ENCODE data around the gene SWI5.

DNA sequence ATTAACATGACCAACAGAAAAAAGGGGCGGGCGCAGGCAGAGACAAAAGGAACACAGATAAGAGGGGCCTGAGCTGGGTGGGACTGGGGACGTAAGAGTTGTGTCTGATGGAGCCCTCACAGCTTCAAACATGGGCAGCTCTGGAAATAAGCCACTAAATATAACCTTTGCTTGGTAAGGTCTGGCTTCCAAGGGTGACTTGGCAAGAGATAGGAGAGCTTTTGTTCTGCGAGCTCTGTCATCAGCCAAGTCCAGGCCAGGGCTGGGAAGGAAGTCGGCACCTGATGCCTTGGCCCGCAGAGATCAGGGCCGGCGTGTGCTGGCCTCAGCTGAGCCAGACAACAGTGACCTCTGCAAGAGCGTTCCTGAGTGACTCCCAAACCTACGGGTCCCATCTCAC lies 34.4 kb downstream of the SWI5 start:
- no peak for TF ChIP-seq EZH2 (IDR thresholded peaks at IDR 0.05; ENCODE audit: low read length, missing control alignments)
- TF ChIP-seq, protein P1, sequence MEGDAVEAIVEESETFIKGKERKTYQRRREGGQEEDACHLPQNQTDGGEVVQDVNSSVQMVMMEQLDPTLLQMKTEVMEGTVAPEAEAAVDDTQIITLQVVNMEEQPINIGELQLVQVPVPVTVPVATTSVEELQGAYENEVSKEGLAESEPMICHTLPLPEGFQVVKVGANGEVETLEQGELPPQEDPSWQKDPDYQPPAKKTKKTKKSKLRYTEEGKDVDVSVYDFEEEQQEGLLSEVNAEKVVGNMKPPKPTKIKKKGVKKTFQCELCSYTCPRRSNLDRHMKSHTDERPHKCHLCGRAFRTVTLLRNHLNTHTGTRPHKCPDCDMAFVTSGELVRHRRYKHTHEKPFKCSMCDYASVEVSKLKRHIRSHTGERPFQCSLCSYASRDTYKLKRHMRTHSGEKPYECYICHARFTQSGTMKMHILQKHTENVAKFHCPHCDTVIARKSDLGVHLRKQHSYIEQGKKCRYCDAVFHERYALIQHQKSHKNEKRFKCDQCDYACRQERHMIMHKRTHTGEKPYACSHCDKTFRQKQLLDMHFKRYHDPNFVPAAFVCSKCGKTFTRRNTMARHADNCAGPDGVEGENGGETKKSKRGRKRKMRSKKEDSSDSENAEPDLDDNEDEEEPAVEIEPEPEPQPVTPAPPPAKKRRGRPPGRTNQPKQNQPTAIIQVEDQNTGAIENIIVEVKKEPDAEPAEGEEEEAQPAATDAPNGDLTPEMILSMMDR (conservative IDR thresholded peaks at IDR 0.05 in 1 of 2, IDR thresholded peaks at IDR 0.05 in 1 of 2; ENCODE audit: low read depth in 1 of 2, low read length in 2 of 2): no peak
